K562 (cell line): Measurements from ENCODE around the gene MRPL38. TPM values are rescaled to one million over a fixed set of nuclear protein-coding genes. Genes with fewer than 3 reads are reported as not detected.

ENCODE experiments used
- CBFA2T3 ChIP-seq: fragments of 450-650 bp; IDR thresholded peaks from 2 replicates; pipeline ENCODE4 v1.6.1; 2017
- FOXJ2 ChIP-seq: fragments of 200-800 bp; sonication (Bioruptor generic); IDR thresholded peaks from 2 replicates; pipeline ENCODE4 v1.6.1; 2016; ENCODE audit warnings: missing genetic modification characterization, missing compliant biosample characterization
- HDAC1 ChIP-seq, 2 experiments: fragments of 450-650 bp; IDR thresholded peaks; 2 replicates each; pipeline ENCODE4 v1.6.1; 2016 to 2017; ENCODE audit warnings: inconsistent platforms in 1 of 2, mild to moderate bottlenecking in 1 of 2, moderate library complexity in 1 of 2
- KAT2B ChIP-seq: IDR thresholded peaks from one replicate; pipeline ENCODE4 v1.6.1; 2012; ENCODE audit warnings: low read depth, mild to moderate bottlenecking, control low read depth, inconsistent platforms, low read length, moderate library complexity
- MIER1 ChIP-seq: fragments of 450-650 bp; IDR thresholded peaks from 2 replicates; pipeline ENCODE4 v1.6.1; 2016; ENCODE audit warnings: antibody characterized with exemption, mild to moderate bottlenecking, low read depth
- PCBP1 ChIP-seq: fragments of 200-400 bp; formaldehyde crosslinking; IDR thresholded peaks from 2 replicates; pipeline ENCODE4 v1.6.1; 2018; ENCODE audit warnings: mild to moderate bottlenecking, low read depth, low read length; ENCODE audit not compliant: poor library complexity, severe bottlenecking
- RBFOX2 ChIP-seq: fragments of 200-400 bp; formaldehyde crosslinking; IDR thresholded peaks from 2 replicates; pipeline ENCODE4 v1.6.1; 2017; ENCODE audit warnings: low read depth, mild to moderate bottlenecking, low read length, moderate library complexity
- REST ChIP-seq, 2 experiments: fragments of 450-650 bp; formaldehyde crosslinking in 1 of 2; IDR thresholded peaks; 2 replicates each; pipeline versions ENCODE4 v1.4.0 to v1.6.1; 2014 to 2020; ENCODE audit warnings: mild to moderate bottlenecking in 2 of 2, borderline replicate concordance in 1 of 2, low read depth in 1 of 2
- RHOXF2B ChIP-seq: fragments of 250-450 bp; sonication (Bioruptor Pico); conservative IDR thresholded peaks from 2 replicates; pipeline ENCODE4 v1.5.1; 2021
- YBX1 ChIP-seq: fragments of 450-650 bp; IDR thresholded peaks from 2 replicates; pipeline ENCODE4 v1.7.1; 2016; ENCODE audit warnings: mild to moderate bottlenecking
- ZBTB49 ChIP-seq: sonication (generic); formaldehyde crosslinking; IDR thresholded peaks from 2 replicates; pipeline ENCODE4 v1.8.0; 2022; ENCODE audit warnings: missing genetic modification reagents, mild to moderate bottlenecking, borderline replicate concordance
- ZNF174 ChIP-seq: fragments of 250-450 bp; sonication (Bioruptor Pico); IDR thresholded peaks from 2 replicates; pipeline ENCODE4 v1.4.0; 2020; ENCODE audit warnings: mild to moderate bottlenecking
- ZNF518B ChIP-seq: fragments of 250-450 bp; sonication (Bioruptor Pico); IDR thresholded peaks from 2 replicates; pipeline ENCODE4 v1.5.0; 2021; ENCODE audit warnings: mild to moderate bottlenecking, moderate library complexity
- ZNF79 ChIP-seq: fragments of 250-450 bp; sonication (Bioruptor Pico); IDR thresholded peaks from 2 replicates; pipeline ENCODE4 v1.4.0; 2020; ENCODE audit warnings: low read depth, mild to moderate bottlenecking, moderate library complexity
- polyA plus RNA-seq, 8 experiments: library from polyadenylated mRNA; depleted of rRNA in 4 of 8; stranded (reverse) in 5 of 8; unstranded in 3 of 8; fragments of >200 nt; fragmentation: Nextera tagmentation in 2 of 8; fragmentation: Illumina TruSeq in 1 of 8; extraction: Ambion mirVana in 2 of 8; extraction: Trizol in 1 of 8; gene quantifications; 2 replicates each; pipeline versions ENCODE4 v1.2.1 to v1.2.3, GENCODE V29; 2011 to 2014; ENCODE audit warnings: inconsistent platforms in 1 of 8, missing spikeins in 1 of 8
- total RNA-seq, 7 experiments: library from RNA; depleted of rRNA in 6 of 7; stranded (reverse); fragments of >200 nt in 6 of 7; fragmentation: Illumina TruSeq in 2 of 7; extraction: Trizol in 2 of 7; gene quantifications; 2 replicates each; pipeline versions ENCODE4 v1.2.1 to v1.2.3, GENCODE V29; 2011 to 2021; ENCODE audit warnings: low replicate concordance in 1 of 7

The MRPL38 gene
- total and polyA plus RNA-seq, 9 of the 15 experiments (the other 6 are each of a cell fraction or from before 2014, with no cell fraction given): 4.5 to 154 (median 48.5) TPM

- TF ChIP-seq REST (IDR thresholded peaks at IDR 0.05; ENCODE audit: borderline replicate concordance) (peak; percentile 89), REST (CRISPR knock-in tag; IDR thresholded peaks at IDR 0.05; ENCODE audit: low read depth) (no peak), MIER1 (no peak), HDAC1 (IDR thresholded peaks at IDR 0.05) (peak in 1 of 2 experiments; percentile 59; a peak in 2 of 4 replicates), RHOXF2B (CRISPR knock-in tag) (no peak), ZNF518B (no peak), YBX1 (no peak), PCBP1 (no peak), ZNF79 (CRISPR knock-in tag) (no peak), ZBTB49 (CRISPR knock-in tag) (no peak), RBFOX2 (peak; percentile 87), FOXJ2 (tag) (no peak), CBFA2T3 (no peak), ZNF174 (CRISPR knock-in tag) (no peak), KAT2B (no peak)
Measured at GRCh38 chr17:75896415-75897159, 8.1 kb downstream of the MRPL38 start, which contains the start of gene TRIM65 (continued).
